Tibial artery (tissue), 4 donors: ENCODE results near the gene UROS.

ENCODE experiments used
- DNase-seq, 2 donors: peaks; one replicate each; pipeline ENCODE4 v3.0.0-alpha.2; 2019
- H3K27ac ChIP-seq, 2 donors: fragments of 200-600 bp; sonication (generic) in 1 of 2; 1 replicate in 1 of 2; 2 replicates in 1 of 2; pipeline ENCODE4 v1.5.1; 2018 to 2019; ENCODE audit warnings: mild to moderate bottlenecking in 1 of 2
- H3K27me3 ChIP-seq, 2 donors: fragments of 200-600 bp; sonication (generic) in 1 of 2; one replicate each; pipeline versions ENCODE4 v1.5.1 to v1.6.0; 2016 to 2019
- H3K36me3 ChIP-seq, 3 donors: fragments of 200-600 bp; sonication (generic) in 2 of 3; one replicate each; pipeline ENCODE4 v1.5.1; 2016 to 2019; ENCODE audit warnings: mild to moderate bottlenecking in 2 of 3
- H3K4me1 ChIP-seq, 4 donors: fragments of 200-600 bp; sonication (generic) in 2 of 4; 1 replicate in 3 of 4; 2 replicates in 1 of 4; pipeline ENCODE4 v1.5.1; 2016 to 2019
- H3K4me3 ChIP-seq, 2 donors: fragments of 200-600 bp; sonication (generic) in 1 of 2; 1 replicate in 1 of 2; 2 replicates in 1 of 2; pipeline ENCODE4 v1.5.1; 2018 to 2019; ENCODE audit warnings: mild to moderate bottlenecking in 2 of 2
- H3K9me3 ChIP-seq, 3 donors: fragments of 200-600 bp; sonication (generic) in 1 of 3; one replicate each; pipeline ENCODE4 v1.5.1; 2016 to 2019
- intact Hi-C: fragments of 100-400 bp; cut with DNase I; formaldehyde crosslinking; loops from one replicate; pipeline ENCODE4 v1.15.0; 2023; ENCODE audit warnings: low total_unique reads
- TF ChIP-seq, protein P1 (sequence below), 2 experiments: fragments of 200-600 bp in 1 of 2; fragments of 450-650 bp in 1 of 2; IDR thresholded peaks; one replicate each; pipeline ENCODE4 v1.5.1; 2017 to 2019; ENCODE audit warnings: antibody characterized with exemption in 2 of 2, mild to moderate bottlenecking in 1 of 2, moderate library complexity in 1 of 2

The UROS gene

DNA sequence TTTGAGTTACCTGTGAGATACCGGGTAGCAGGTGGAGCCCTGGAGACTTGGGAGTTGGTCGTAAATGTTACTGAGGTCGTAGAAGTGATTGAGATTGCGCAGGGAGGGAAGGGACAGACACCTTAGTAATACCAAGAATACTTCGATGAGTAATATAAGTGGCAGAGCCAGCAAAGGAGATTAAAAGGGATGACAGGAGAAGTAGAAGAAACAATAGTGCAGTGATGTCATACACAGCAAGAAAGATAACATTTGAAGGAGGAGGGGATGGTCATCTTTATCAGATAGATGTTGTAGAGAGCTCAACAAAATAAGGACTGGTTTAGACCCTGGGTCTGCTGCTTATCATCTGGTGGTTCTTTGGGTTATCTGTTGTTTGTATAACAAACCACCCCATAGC lies 5.3 kb upstream of the UROS start:
- TF ChIP-seq, protein P1, sequence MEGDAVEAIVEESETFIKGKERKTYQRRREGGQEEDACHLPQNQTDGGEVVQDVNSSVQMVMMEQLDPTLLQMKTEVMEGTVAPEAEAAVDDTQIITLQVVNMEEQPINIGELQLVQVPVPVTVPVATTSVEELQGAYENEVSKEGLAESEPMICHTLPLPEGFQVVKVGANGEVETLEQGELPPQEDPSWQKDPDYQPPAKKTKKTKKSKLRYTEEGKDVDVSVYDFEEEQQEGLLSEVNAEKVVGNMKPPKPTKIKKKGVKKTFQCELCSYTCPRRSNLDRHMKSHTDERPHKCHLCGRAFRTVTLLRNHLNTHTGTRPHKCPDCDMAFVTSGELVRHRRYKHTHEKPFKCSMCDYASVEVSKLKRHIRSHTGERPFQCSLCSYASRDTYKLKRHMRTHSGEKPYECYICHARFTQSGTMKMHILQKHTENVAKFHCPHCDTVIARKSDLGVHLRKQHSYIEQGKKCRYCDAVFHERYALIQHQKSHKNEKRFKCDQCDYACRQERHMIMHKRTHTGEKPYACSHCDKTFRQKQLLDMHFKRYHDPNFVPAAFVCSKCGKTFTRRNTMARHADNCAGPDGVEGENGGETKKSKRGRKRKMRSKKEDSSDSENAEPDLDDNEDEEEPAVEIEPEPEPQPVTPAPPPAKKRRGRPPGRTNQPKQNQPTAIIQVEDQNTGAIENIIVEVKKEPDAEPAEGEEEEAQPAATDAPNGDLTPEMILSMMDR (IDR thresholded peaks at IDR 0.05) = no peak
- Histone ChIP-seq H3K9me3 (no peaks in the 10 kb centered on the region), H3K4me1 (peaks cover 0 to 23% (median 17%) of the 10 kb centered on the region in 4 donors), H3K36me3 (peaks cover 43 to 69% (median 50%) of the 10 kb centered on the region in 3 donors), H3K27me3 (no peaks in the 10 kb centered on the region), H3K27ac (no peak overlapping the region), H3K4me3 (no peak overlapping the region)
- intact Hi-C loops = loop anchor here (10.0 kb wide), 1 partner anchor 104 kb away; no protein-coding TSS in a partner anchor
- DNase-seq = no peak

- intact Hi-C loops = loop anchor here (10.0 kb wide), 1 partner anchor 102 kb away; no protein-coding TSS in a partner anchor
- Histone ChIP-seq H3K27ac (no peak overlapping the region), H3K36me3 (peaks cover 31 to 57% (median 40%) of the 10 kb centered on the region in 3 donors), H3K4me1 (peaks cover 0 to 29% (median 21%) of the 10 kb centered on the region in 4 donors), H3K9me3 (no peaks in the 10 kb centered on the region), H3K27me3 (no peaks in the 10 kb centered on the region), H3K4me3 (no peak overlapping the region)
- TF ChIP-seq, protein P1 (IDR thresholded peaks at IDR 0.05) = no peak
- no peak for DNase-seq
Observed at GRCh38 chr10:125827133-125827532, 4.1 kb upstream of the UROS start.

GRCh38 chr10:125824736-125825135 lies 1.7 kb upstream of the UROS start:
- peaks cover 17 to 34% (median 22%) of the 10 kb centered on the region in 3 donors for H3K36me3 ChIP-seq
- TF ChIP-seq, protein P1 (IDR thresholded peaks at IDR 0.05) = no peak
- intact Hi-C loops = loop anchor here (10.0 kb wide), 1 partner anchor 100 kb away; no protein-coding TSS in a partner anchor
- no peak for DNase-seq
- peak overlapping the region; percentile 77 to 90 for H3K4me3 ChIP-seq
- no peaks in the 10 kb centered on the region for H3K9me3 ChIP-seq
- no peaks in the 10 kb centered on the region for H3K27me3 ChIP-seq
- H3K27ac ChIP-seq = no peak overlapping the region
- H3K4me1 ChIP-seq = peaks cover 0 to 36% (median 24%) of the 10 kb centered on the region in 4 donors

GRCh38 chr10:125823663-125824251 lies 699 bp upstream of the UROS start:
- H3K4me1 ChIP-seq = peaks cover 0 to 36% (median 24%) of the 10 kb centered on the region in 4 donors
- H3K9me3 ChIP-seq = no peaks in the 10 kb centered on the region
- peak overlapping the region; percentile 76 to 85 for H3K27ac ChIP-seq
- no peak for DNase-seq
- H3K36me3 ChIP-seq = peaks cover 7 to 24% (median 15%) of the 10 kb centered on the region in 3 donors
- TF ChIP-seq, protein P1 (IDR thresholded peaks at IDR 0.05) = no peak
- intact Hi-C loops = loop anchor here (10.0 kb wide), 1 partner anchor 99 kb away; no protein-coding TSS in a partner anchor
- no peaks in the 10 kb centered on the region for H3K27me3 ChIP-seq
- peak overlapping the region; percentile 77 to 90 for H3K4me3 ChIP-seq

GRCh38 chr10:125820701-125821100 lies 2.4 kb downstream of the UROS start:
- DNase-seq = no peak
- Histone ChIP-seq H3K36me3 (peaks cover 0 to 3% (median 0%) of the 10 kb centered on the region in 3 donors), H3K27ac (no peak overlapping the region), H3K4me3 (no peak overlapping the region), H3K27me3 (no peaks in the 10 kb centered on the region), H3K9me3 (no peaks in the 10 kb centered on the region), H3K4me1 (peaks cover 0 to 32% (median 21%) of the 10 kb centered on the region in 4 donors)
- TF ChIP-seq, protein P1 (IDR thresholded peaks at IDR 0.05) = no peak
- intact Hi-C loops = loop anchor here (10.0 kb wide), 1 partner anchor 96 kb away; no protein-coding TSS in a partner anchor
